Mucosa of stomach (tissue), 1 donor: ENCODE data around the gene GFOD2.

Experiments
- H3K27me3 ChIP-seq: one replicate; pipeline ENCODE4 v1.7.0; 2013; ENCODE audit warnings: mild to moderate bottlenecking, low read length; ENCODE audit not compliant: control insufficient read depth, insufficient read depth
- H3K36me3 ChIP-seq: one replicate; pipeline ENCODE4 v1.7.0; 2013; ENCODE audit warnings: low read length; ENCODE audit not compliant: control insufficient read depth, insufficient read depth
- H3K4me1 ChIP-seq: one replicate; pipeline ENCODE4 v1.7.0; 2013; ENCODE audit warnings: mild to moderate bottlenecking, low read length; ENCODE audit not compliant: control insufficient read depth, insufficient read depth
- H3K4me3 ChIP-seq: one replicate; pipeline ENCODE4 v1.7.0; 2013; ENCODE audit warnings: low read length
- H3K9ac ChIP-seq: one replicate; pipeline ENCODE4 v1.7.0; 2013; ENCODE audit warnings: mild to moderate bottlenecking, low read length, moderate library complexity
- H3K9me3 ChIP-seq: one replicate; pipeline ENCODE4 v1.7.0; 2013; ENCODE audit warnings: mild to moderate bottlenecking, low read length, moderate library complexity; ENCODE audit not compliant: control insufficient read depth
- donor health status: Pancreatic carcinoma.

GFOD2 gene

DNA sequence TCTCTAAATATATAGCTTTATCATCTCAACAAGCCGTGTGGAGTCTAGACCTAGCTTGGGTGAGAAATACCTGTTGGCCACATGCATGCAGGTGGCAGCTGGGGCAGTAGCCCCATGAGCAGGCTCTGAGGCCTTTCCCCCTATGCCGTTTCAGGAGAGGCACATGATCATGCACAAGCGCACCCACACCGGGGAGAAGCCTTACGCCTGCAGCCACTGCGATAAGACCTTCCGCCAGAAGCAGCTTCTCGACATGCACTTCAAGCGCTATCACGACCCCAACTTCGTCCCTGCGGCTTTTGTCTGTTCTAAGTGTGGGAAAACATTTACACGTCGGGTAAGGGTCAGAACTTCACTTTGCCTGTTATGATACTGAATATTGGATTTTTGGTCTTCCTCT lies 90.9 kb downstream of the GFOD2 start:
- Histone ChIP-seq H3K4me1 (no peaks in the 10 kb centered on the region), H3K9me3 (no peaks in the 10 kb centered on the region), H3K36me3 (peaks cover 6% of the 10 kb centered on the region), H3K9ac (no peak overlapping the region), H3K27me3 (no peaks in the 10 kb centered on the region), H3K4me3 (no peak overlapping the region)
